Psoas muscle (tissue), 8 donors: ENCODE results near the gene MS4A4E. TPM values are rescaled to one million over a fixed set of nuclear protein-coding genes. Genes with fewer than 3 reads are reported as not detected.

Source experiments
- ATAC-seq, 4 donors: fragments of 200-7000 bp; cut with Tn5 transposase; one replicate each; pipeline ENCODE4 v1.9.1; 2020; ENCODE audit warnings: moderate library complexity in 3 of 4, mild to moderate bottlenecking in 2 of 4
- DNase-seq, 2 donors: peaks; one replicate each; pipeline ENCODE4 v3.0.0-alpha.2; 2020
- H3K27ac ChIP-seq: fragments of 200-600 bp; one replicate; pipeline ENCODE4 v1.8.0; 2022
- H3K27me3 ChIP-seq, 3 donors: fragments of 200-600 bp in 1 of 3; one replicate each; pipeline versions ENCODE4 v1.6.1 to v1.8.0; 2013 to 2022; ENCODE audit warnings: low read length in 2 of 3, mild to moderate bottlenecking in 2 of 3, moderate library complexity in 1 of 3; ENCODE audit not compliant: insufficient read depth in 3 of 3
- H3K36me3 ChIP-seq, 2 donors: fragments of 200-600 bp in 1 of 2; one replicate each; pipeline versions ENCODE4 v1.6.1 to v1.8.0; 2013 to 2022; ENCODE audit warnings: low read depth in 1 of 2, mild to moderate bottlenecking in 1 of 2, moderate library complexity in 1 of 2; ENCODE audit not compliant: insufficient read depth in 1 of 2
- H3K4me1 ChIP-seq: fragments of 200-600 bp; one replicate; pipeline ENCODE4 v1.8.0; 2022
- H3K4me3 ChIP-seq: fragments of 200-600 bp; one replicate; pipeline ENCODE4 v1.8.0; 2022; ENCODE audit warnings: mild to moderate bottlenecking
- H3K9me3 ChIP-seq: fragments of 200-600 bp; one replicate; pipeline ENCODE4 v1.8.0; 2022
- WGBS, 3 donors: extraction: QIAGEN DNeasy Blood & Tissue Kit; methylation state at CpG; one replicate each; pipeline versions ENCODE4 v1.1.6 to v1.1.7; 2013; 5-methylcytosine and 5-hydroxymethylcytosine counted together
- intact Hi-C, 2 donors: fragments of 100-400 bp; cut with DNase I; formaldehyde crosslinking; loops; one replicate each; pipeline versions ENCODE4 v1.11.0 to v1.14.2; 2022
- polyA plus RNA-seq, 3 donors: library from polyadenylated mRNA; stranded (reverse); fragments of 200-250 nt; gene quantifications; one replicate each; pipeline ENCODE4 v1.2.3, GENCODE V29; 2013
- total RNA-seq, 4 donors: library from RNA; stranded (reverse); fragmentation: NEBNext Ultra II Directional in 2 of 4; extraction: Animal tissue kit (Norgen Biotek cat#: 25700) in 2 of 4; gene quantifications; one replicate each; pipeline versions ENCODE4 v1.2.1 to v1.2.4, GENCODE V29; 2021 to 2023
- TF ChIP-seq, protein P1 (sequence below): fragments of 200-600 bp; IDR thresholded peaks from one replicate; pipeline ENCODE4 v1.8.0; 2022; ENCODE audit warnings: antibody characterized with exemption
- donor health status: healthy with polysubstance abuse.
- donor health status: DM: no; HTN: no; CAD: no; lungs with moderate emphysema.
- donor health status: Bipolar disorder and iron deficiency.
- donor health status: healthy.
- donor health status: DM: yes; HTN: yes; CAD: no.
- donor health status: DM: no; HTN: no; CAD: no.
- donor health status: DM: no; HTN: no; CAD: no.
- donor health status: DM: yes; HTN: yes; CAD: no.

MS4A4E gene
- total and polyA plus RNA-seq, 7 donors: 0.05 to 1.6 (median 0.47) TPM

DNA sequence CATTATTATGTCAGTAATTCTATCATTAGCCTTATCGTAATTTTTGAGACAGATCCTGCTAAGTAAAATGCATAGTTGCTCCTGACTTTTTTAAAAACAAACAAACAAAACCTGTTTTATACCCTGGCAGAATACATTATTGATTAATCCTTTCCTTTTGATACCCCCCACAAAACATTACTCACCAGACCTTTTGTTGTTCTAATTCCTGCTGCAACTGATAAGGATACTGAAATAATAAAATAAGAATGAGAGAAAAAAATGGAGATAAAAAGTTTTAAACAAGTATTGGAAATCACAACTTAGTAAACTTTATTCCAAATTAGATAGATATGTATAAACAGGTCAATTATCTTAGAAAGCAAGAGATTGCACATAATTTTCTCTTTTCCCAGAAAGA, 28.6 kb downstream of the MS4A4E start:
- Histone ChIP-seq H3K36me3 (no peaks in the 10 kb centered on the region), H3K9me3 (no peaks in the 10 kb centered on the region), H3K4me1 (no peaks in the 10 kb centered on the region), H3K4me3 (no peak overlapping the region), H3K27me3 (no peaks in the 10 kb centered on the region), H3K27ac (no peak overlapping the region)
- 77 to 82% (median 81%) methylated on average over 1 of the region's 1 CpG for whole genome bisulfite sequencing, 3 donors
- DNase-seq (no peak), ATAC-seq (no peak)
- intact Hi-C loops: no loop called here
- TF ChIP-seq, protein P1, sequence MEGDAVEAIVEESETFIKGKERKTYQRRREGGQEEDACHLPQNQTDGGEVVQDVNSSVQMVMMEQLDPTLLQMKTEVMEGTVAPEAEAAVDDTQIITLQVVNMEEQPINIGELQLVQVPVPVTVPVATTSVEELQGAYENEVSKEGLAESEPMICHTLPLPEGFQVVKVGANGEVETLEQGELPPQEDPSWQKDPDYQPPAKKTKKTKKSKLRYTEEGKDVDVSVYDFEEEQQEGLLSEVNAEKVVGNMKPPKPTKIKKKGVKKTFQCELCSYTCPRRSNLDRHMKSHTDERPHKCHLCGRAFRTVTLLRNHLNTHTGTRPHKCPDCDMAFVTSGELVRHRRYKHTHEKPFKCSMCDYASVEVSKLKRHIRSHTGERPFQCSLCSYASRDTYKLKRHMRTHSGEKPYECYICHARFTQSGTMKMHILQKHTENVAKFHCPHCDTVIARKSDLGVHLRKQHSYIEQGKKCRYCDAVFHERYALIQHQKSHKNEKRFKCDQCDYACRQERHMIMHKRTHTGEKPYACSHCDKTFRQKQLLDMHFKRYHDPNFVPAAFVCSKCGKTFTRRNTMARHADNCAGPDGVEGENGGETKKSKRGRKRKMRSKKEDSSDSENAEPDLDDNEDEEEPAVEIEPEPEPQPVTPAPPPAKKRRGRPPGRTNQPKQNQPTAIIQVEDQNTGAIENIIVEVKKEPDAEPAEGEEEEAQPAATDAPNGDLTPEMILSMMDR: no peak

DNA sequence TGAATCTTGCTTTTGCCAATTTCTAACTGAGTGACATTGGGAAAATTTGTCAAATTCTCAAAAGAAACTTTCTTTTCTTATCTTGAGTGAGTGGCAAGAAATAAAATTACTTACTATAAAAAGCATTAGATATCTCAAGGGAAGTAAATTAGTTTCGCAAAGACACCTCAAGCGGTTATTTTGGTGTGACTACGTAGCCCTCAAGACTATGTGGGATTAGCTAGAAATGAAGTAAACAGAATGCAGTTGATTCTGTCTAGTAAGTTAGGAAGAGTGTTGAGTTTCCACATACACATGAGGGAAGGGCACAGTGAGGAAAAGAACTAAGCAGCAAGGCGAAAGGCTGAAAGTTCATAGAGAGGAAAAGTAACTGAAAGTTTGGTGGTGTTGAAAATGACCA, 31.7 kb downstream of the MS4A4E start:
- Histone ChIP-seq H3K9me3 (no peaks in the 10 kb centered on the region), H3K36me3 (no peaks in the 10 kb centered on the region), H3K4me1 (no peaks in the 10 kb centered on the region), H3K27ac (no peak overlapping the region), H3K4me3 (no peak overlapping the region), H3K27me3 (no peaks in the 10 kb centered on the region)
- 85 to 90% (median 86%) methylated on average over 4 of the region's 4 CpGs for WGBS, 3 donors
- ATAC-seq (no peak), DNase-seq (no peak)
- TF ChIP-seq, protein P1: no peak
- intact Hi-C loops: no loop called here

DNA sequence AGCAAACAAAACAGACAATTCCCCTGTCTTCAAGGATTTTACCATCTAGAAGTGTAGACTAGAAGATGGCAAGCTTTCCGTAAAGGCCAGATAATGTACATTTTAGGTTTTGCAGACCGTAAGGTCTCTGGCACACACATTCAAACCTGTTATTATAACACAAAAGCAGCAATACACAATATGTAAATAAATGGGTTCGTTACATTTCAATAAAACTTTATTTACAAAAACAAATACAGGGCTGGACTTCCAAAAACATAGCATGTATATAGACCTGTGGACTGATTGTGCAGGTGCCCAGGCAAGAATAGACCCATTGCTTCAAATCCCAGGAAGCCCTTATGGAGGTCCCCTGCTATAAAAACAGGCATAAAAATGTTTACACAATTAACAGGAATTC, 33.0 kb downstream of the MS4A4E start:
- Histone ChIP-seq H3K4me1 (no peaks in the 10 kb centered on the region), H3K36me3 (no peaks in the 10 kb centered on the region), H3K27me3 (no peaks in the 10 kb centered on the region), H3K27ac (no peak overlapping the region), H3K9me3 (no peaks in the 10 kb centered on the region), H3K4me3 (no peak overlapping the region)
- ATAC-seq (no peak), DNase-seq (no peak)
- TF ChIP-seq, protein P1: no peak
- WGBS, 3 donors: 86 to 91% (median 86%) methylated on average over 3 of the region's 3 CpGs
- intact Hi-C loops: no loop called here

DNA sequence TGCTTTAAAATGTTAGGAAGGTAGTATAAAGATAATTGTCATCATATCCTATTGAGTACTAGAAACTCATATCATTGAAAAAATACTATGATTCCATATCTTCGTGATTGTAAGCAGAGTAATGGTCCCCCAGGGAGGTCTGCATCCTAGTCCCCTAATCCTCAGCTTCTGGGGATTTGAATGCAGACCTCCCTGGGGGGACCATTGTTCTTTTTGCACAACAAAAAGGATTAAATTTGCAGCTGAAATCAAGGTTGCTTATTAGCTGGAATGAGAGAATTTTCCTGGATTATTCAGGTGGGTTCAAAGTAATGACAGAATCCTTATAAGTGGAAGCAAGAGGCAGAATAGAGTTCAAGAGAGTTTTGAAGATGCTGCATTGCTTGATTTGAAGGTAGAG, 34.0 kb downstream of the MS4A4E start:
- ATAC-seq (no peak), DNase-seq (no peak)
- TF ChIP-seq, protein P1: no peak
- Histone ChIP-seq H3K27me3 (no peaks in the 10 kb centered on the region), H3K36me3 (no peaks in the 10 kb centered on the region), H3K4me1 (no peaks in the 10 kb centered on the region), H3K9me3 (no peaks in the 10 kb centered on the region), H3K4me3 (no peak overlapping the region), H3K27ac (no peak overlapping the region)
- 11 to 23% (median 11%) methylated on average over 1 of the region's 1 CpG for WGBS, 3 donors
- intact Hi-C loops: no loop called here

DNA sequence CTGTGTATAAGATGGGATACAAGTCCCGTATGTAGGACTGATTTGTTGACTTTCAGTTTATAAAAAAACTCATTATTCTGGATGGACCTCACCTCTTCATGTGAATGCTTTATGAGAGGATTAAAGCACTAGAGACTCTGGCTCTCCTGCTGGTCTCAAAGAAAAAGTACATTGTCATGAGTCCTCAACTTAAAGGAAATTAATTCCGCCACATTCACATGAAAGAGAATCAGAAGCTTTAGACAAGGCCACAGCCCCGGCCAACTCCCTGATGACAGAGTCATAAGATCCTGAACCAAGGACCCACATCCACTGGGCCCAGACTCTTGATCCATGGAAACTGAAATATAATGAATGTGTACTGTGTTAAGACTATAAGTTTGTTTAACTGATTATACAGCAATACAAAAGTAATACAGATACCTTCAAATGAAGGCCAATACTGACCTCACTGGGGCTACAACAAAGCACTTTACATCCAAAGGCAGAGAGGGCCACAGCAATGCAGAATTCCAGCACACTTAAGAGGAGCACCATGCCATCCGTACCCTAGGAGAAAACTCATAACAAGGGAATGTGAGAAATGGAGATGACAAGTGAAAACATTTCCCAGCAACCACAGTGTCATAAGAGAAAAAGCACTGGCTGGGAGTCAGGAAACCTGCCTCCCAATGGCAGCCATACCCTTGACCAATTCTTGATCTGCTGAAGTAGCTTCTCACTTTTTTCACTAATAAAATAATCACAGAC, 34.6 kb downstream of the MS4A4E start:
- intact Hi-C loops: no loop called here
- H3K4me1 ChIP-seq: no peaks in the 10 kb centered on the region
- H3K27ac ChIP-seq: no peak overlapping the region
- DNase-seq (no peak), ATAC-seq (no peak)
- WGBS, 3 donors: 75 to 87% (median 83%) methylated on average over 4 of the region's 4 CpGs
- H3K36me3 ChIP-seq: no peaks in the 10 kb centered on the region
- H3K27me3 ChIP-seq: no peaks in the 10 kb centered on the region
- no peak overlapping the region for H3K4me3 ChIP-seq
- TF ChIP-seq, protein P1: no peak
- H3K9me3 ChIP-seq: no peaks in the 10 kb centered on the region
